ENCODE measurements around the gene WIPF3. TPM values are rescaled to one million over a fixed set of nuclear protein-coding genes. Genes with fewer than 3 reads are reported as not detected.

Gene WIPF3
- total and polyA plus RNA-seq, 2 of the 4 experiments (the other 2 are of a cell fraction) = not detected

DNA sequence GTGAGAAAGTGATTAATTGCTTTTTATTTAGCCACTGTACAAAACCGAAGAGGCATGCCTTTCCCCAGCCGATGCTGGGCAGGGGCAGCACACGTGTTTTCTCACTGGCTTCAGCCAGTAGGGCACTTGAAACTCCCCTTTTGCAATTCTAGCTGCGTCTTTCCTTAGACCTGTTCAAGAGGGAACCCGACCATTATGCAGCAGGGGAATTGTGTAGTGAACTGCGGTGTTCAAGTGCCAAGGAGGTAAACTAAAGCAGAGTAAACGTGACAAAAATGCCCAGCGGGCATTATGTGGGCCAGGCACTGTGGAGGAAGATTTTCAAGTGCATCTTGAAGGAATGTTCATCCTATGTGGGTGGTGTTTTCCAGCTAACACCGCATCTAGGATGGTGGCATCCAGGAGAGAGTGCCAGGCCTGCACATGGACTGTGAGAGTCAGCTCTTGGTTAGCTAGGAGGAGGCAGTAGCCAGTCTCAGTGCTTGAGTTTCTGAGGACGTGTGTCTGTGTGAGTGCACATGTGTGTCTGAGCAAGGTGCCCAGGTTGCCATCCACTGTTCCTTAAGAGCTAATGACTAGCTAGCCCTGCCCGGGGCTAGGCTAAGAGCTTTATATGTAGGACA, 3.3 kb downstream of the WIPF3 start:
- ChIA-PET CTCF (no interaction called here), POLR2A (ENCODE audit: unreplicated experiment) (no interaction called here)
- H3K79me1 ChIP-seq (ENCODE audit: low read depth in 1 of 2, low read length in 2 of 2) = no peaks in the 10 kb centered on the region
- no peak overlapping the region for H3K4ac ChIP-seq (ENCODE audit: low read depth, low read length)
- TF ChIP-seq, protein P1, sequence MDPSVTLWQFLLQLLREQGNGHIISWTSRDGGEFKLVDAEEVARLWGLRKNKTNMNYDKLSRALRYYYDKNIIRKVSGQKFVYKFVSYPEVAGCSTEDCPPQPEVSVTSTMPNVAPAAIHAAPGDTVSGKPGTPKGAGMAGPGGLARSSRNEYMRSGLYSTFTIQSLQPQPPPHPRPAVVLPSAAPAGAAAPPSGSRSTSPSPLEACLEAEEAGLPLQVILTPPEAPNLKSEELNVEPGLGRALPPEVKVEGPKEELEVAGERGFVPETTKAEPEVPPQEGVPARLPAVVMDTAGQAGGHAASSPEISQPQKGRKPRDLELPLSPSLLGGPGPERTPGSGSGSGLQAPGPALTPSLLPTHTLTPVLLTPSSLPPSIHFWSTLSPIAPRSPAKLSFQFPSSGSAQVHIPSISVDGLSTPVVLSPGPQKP (IDR thresholded peaks at IDR 0.05; ENCODE audit: borderline replicate concordance, low read depth, low read length) = no peak
- no peak overlapping the region for H3K14ac ChIP-seq (replicated peaks; ENCODE audit: low read depth, low read length)
- H4K8ac ChIP-seq (ENCODE audit: low read depth in 2 of 2, low read length in 2 of 2) = no peak overlapping the region
- no peaks in the 10 kb centered on the region for H3K4me1 ChIP-seq (ENCODE audit: control insufficient read depth, insufficient read depth, low read length)
- H2BK20ac ChIP-seq (ENCODE audit: low read depth, low read length) = no peak overlapping the region
- H2AK5ac ChIP-seq (ENCODE audit: low read depth, low read length) = no peak overlapping the region
- H3K36me3 ChIP-seq (ENCODE audit: control insufficient read depth, insufficient read depth, low read length) = no peaks in the 10 kb centered on the region
- no peak overlapping the region for H2BK5ac ChIP-seq (ENCODE audit: low read depth, low read length, poor library complexity, severe bottlenecking)
- BruUV-seq (replicated peaks) = no TSS peak
- H2AK9ac ChIP-seq (replicated peaks; ENCODE audit: low read depth, low read length, poor library complexity) = no peak overlapping the region
- H4K91ac ChIP-seq (ENCODE audit: insufficient read depth, low read depth, low read length) = no peak overlapping the region
- H3K4me2 ChIP-seq (ENCODE audit: low read depth, low read length) = no peak overlapping the region
- H2BK15ac ChIP-seq (ENCODE audit: low read depth, low read length) = no peak overlapping the region
- no peak overlapping the region for H3K9ac ChIP-seq (ENCODE audit: low read depth, low read length)
- dilution Hi-C loops (cut with HindIII; ENCODE audit: low sequenced_read_pairs, unreplicated experiment) = no loop called here
- no peaks in the 10 kb centered on the region for H3K9me1 ChIP-seq (ENCODE audit: insufficient read depth, low read length)
- 56% methylated on average over 5 of the region's 11 CpGs; no CpG with 5 or more reads in 1 of the 2 experiments for WGBS, 2 experiments (ENCODE audit: extremely low coverage in 2 of 2, insufficient read length in 1 of 2)
- H4K5ac ChIP-seq (ENCODE audit: low read depth, low read length) = no peak overlapping the region
- ATAC-seq (ENCODE audit: low read depth) (no peak), DNase-seq (no peak)
- intact Hi-C loops (cut with micrococcal nuclease) = no loop called here
- no peak overlapping the region for H3K56ac ChIP-seq (ENCODE audit: extremely low read depth, insufficient read depth, low read length)
- H3K23ac ChIP-seq (ENCODE audit: low read depth, low read length) = no peak overlapping the region
- H3K9me3 ChIP-seq (ENCODE audit: control insufficient read depth, insufficient read depth, low read length) = peaks cover 2% of the 10 kb centered on the region; the same call in 1 of the 2 replicates
- H2AFZ ChIP-seq (replicated peaks; ENCODE audit: low read length, poor library complexity) = no peak overlapping the region
- no peak overlapping the region for H3K27ac ChIP-seq (ENCODE audit: insufficient read depth, low read length)
- no peaks in the 10 kb centered on the region for H4K20me1 ChIP-seq (ENCODE audit: insufficient read depth, low read length)
- H3K27me3 ChIP-seq (ENCODE audit: control insufficient read depth, insufficient read depth, low read length) = peaks cover 54% of the 10 kb centered on the region
- no peak overlapping the region for H2BK120ac ChIP-seq (ENCODE audit: low read depth, low read length)
- no peak overlapping the region for H3K18ac ChIP-seq (ENCODE audit: low read depth, low read length)
- in situ Hi-C loops (cut with MboI; ENCODE audit: low sequenced_read_pairs) = no loop called here
- no peak overlapping the region for H3K4me3 ChIP-seq (ENCODE audit: insufficient read depth, low read depth, low read length)

Data from IMR-90 (cell line).